ENCODE measurements around the gene DNAJC8. TPM values are rescaled to one million over a fixed set of nuclear protein-coding genes. Genes with fewer than 3 reads are reported as not detected.

Gene DNAJC8
- total and polyA plus RNA-seq, 2 donors from 2014 or later = 71.7 to 110 TPM

- no peaks in the 10 kb centered on the region for H3K9me3 ChIP-seq (ENCODE audit: control insufficient read depth in 2 of 3, insufficient read depth in 1 of 3, low read length in 3 of 3)
- H3K27me3 ChIP-seq (ENCODE audit: control insufficient read depth, insufficient read depth, low read length) = no peaks in the 10 kb centered on the region
- no peak overlapping the region for H3K27ac ChIP-seq (ENCODE audit: low read depth in 2 of 2, low read length in 2 of 2)
- no peak overlapping the region for H3K4me3 ChIP-seq (ENCODE audit: low read length in 3 of 3)
- intact Hi-C loops (cut with DNase I) = loop anchor here (10.0 kb wide), 1 partner anchor 104 kb away; no protein-coding TSS in a partner anchor
- TF ChIP-seq, protein P1, sequence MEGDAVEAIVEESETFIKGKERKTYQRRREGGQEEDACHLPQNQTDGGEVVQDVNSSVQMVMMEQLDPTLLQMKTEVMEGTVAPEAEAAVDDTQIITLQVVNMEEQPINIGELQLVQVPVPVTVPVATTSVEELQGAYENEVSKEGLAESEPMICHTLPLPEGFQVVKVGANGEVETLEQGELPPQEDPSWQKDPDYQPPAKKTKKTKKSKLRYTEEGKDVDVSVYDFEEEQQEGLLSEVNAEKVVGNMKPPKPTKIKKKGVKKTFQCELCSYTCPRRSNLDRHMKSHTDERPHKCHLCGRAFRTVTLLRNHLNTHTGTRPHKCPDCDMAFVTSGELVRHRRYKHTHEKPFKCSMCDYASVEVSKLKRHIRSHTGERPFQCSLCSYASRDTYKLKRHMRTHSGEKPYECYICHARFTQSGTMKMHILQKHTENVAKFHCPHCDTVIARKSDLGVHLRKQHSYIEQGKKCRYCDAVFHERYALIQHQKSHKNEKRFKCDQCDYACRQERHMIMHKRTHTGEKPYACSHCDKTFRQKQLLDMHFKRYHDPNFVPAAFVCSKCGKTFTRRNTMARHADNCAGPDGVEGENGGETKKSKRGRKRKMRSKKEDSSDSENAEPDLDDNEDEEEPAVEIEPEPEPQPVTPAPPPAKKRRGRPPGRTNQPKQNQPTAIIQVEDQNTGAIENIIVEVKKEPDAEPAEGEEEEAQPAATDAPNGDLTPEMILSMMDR (IDR thresholded peaks at IDR 0.05; ENCODE audit: borderline replicate concordance, extremely low read depth, insufficient read depth) = peak; percentile 70
- peaks cover 2 to 30% (median 20%) of the 10 kb centered on the region in 3 donors for H3K36me3 ChIP-seq (ENCODE audit: control insufficient read depth in 2 of 3, insufficient read depth in 3 of 3, low read length in 3 of 3)
- no peak overlapping the region for H3K9ac ChIP-seq (ENCODE audit: low read length in 3 of 3)
- FAIRE-seq (peak; percentile 52), DNase-seq (peak in 3 of 5 donors; percentile 57 to 80 (median 66))
- no peaks in the 10 kb centered on the region for H3K4me1 ChIP-seq (ENCODE audit: control insufficient read depth in 2 of 3, insufficient read depth in 2 of 3, low read depth in 1 of 3, low read length in 3 of 3)
Observed at GRCh38 chr1:28208818-28209441, 23.9 kb downstream of the DNAJC8 start.

- peaks cover 9 to 41% (median 21%) of the 10 kb centered on the region in 3 donors for H3K36me3 ChIP-seq (ENCODE audit: control insufficient read depth in 2 of 3, insufficient read depth in 3 of 3, low read length in 3 of 3)
- no peak overlapping the region for H3K9ac ChIP-seq (ENCODE audit: low read length in 3 of 3)
- FAIRE-seq = no peak
- H3K27me3 ChIP-seq (ENCODE audit: control insufficient read depth, insufficient read depth, low read length) = no peaks in the 10 kb centered on the region
- no peak overlapping the region for H3K27ac ChIP-seq (ENCODE audit: low read depth in 2 of 2, low read length in 2 of 2)
- intact Hi-C loops (cut with DNase I) = loop anchor here (10.0 kb wide), 1 partner anchor 100 kb away; no protein-coding TSS in a partner anchor
- H3K4me1 ChIP-seq (ENCODE audit: control insufficient read depth in 2 of 3, insufficient read depth in 2 of 3, low read depth in 1 of 3, low read length in 3 of 3) = no peaks in the 10 kb centered on the region
- H3K9me3 ChIP-seq (ENCODE audit: control insufficient read depth in 2 of 3, insufficient read depth in 1 of 3, low read length in 3 of 3) = no peaks in the 10 kb centered on the region
- TF ChIP-seq, protein P1 (IDR thresholded peaks at IDR 0.05; ENCODE audit: borderline replicate concordance, extremely low read depth, insufficient read depth) = no peak
- DNase-seq = no peak
- no peak overlapping the region for H3K4me3 ChIP-seq (ENCODE audit: low read length in 3 of 3)
Observed at GRCh38 chr1:28205243-28205642, 27.6 kb downstream of the DNAJC8 start.

- no peak overlapping the region for H3K9ac ChIP-seq (ENCODE audit: low read length in 3 of 3)
- DNase-seq (no peak), FAIRE-seq (no peak)
- H3K27me3 ChIP-seq (ENCODE audit: control insufficient read depth, insufficient read depth, low read length) = no peaks in the 10 kb centered on the region
- TF ChIP-seq, protein P1 (IDR thresholded peaks at IDR 0.05; ENCODE audit: borderline replicate concordance, extremely low read depth, insufficient read depth) = no peak
- H3K9me3 ChIP-seq (ENCODE audit: control insufficient read depth in 2 of 3, insufficient read depth in 1 of 3, low read length in 3 of 3) = no peaks in the 10 kb centered on the region
- intact Hi-C loops (cut with DNase I) = loop anchor here (10.0 kb wide), 1 partner anchor 96 kb away; no protein-coding TSS in a partner anchor
- no peaks in the 10 kb centered on the region for H3K4me1 ChIP-seq (ENCODE audit: control insufficient read depth in 2 of 3, insufficient read depth in 2 of 3, low read depth in 1 of 3, low read length in 3 of 3)
- peaks cover 11 to 45% (median 21%) of the 10 kb centered on the region in 3 donors for H3K36me3 ChIP-seq (ENCODE audit: control insufficient read depth in 2 of 3, insufficient read depth in 3 of 3, low read length in 3 of 3)
- no peak overlapping the region for H3K27ac ChIP-seq (ENCODE audit: low read depth in 2 of 2, low read length in 2 of 2)
- H3K4me3 ChIP-seq (ENCODE audit: low read length in 3 of 3) = no peak overlapping the region
Observed at GRCh38 chr1:28200234-28200873, 32.5 kb downstream of the DNAJC8 start.

Data from kidney (tissue), 14 donors.